Endometrial microvascular endothelial cells (primary cell): ENCODE measurements around the gene SUPT5H. TPM values are rescaled to one million over a fixed set of nuclear protein-coding genes. Genes with fewer than 3 reads are reported as not detected.

Experiments
- in situ Hi-C: cut with HindIII; loops from 2 replicates; pipeline ENCODE4 v1.10.0; 2017; ENCODE audit warnings: low sequenced_read_pairs, low pct_unique_long_range_greater_than_20kb; ENCODE audit errors: inconsistent ontology term
- total RNA-seq: library from RNA; depleted of rRNA; stranded (reverse); fragments of >200 nt; gene quantifications from one replicate; pipeline ENCODE4 v1.2.3, GENCODE V29; 2015; ENCODE audit errors: inconsistent ontology term

The SUPT5H gene
- total RNA-seq, 1 donor from 2014 or later = 64.7 TPM

DNA sequence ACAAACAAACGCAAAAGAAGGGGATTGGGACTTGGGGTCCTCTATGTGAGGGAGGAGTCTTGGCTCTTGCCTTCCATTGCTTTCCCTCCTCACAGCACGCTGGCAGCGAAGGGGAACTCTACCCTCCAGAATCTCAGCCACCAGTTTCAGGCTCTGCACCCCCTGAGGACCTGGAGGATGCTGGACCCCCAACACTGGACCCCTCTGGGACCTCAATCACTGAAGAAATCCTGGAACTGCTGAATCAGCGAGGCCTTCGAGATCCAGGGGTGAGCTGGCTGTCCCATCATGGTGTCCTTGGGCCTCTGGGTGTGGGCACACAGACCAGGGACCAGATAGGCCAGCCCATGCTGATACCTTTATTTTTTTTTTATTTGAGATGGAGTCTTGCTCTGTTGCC lies 23.4 kb upstream of the SUPT5H start:
- in situ Hi-C loops = no loop called here

DNA sequence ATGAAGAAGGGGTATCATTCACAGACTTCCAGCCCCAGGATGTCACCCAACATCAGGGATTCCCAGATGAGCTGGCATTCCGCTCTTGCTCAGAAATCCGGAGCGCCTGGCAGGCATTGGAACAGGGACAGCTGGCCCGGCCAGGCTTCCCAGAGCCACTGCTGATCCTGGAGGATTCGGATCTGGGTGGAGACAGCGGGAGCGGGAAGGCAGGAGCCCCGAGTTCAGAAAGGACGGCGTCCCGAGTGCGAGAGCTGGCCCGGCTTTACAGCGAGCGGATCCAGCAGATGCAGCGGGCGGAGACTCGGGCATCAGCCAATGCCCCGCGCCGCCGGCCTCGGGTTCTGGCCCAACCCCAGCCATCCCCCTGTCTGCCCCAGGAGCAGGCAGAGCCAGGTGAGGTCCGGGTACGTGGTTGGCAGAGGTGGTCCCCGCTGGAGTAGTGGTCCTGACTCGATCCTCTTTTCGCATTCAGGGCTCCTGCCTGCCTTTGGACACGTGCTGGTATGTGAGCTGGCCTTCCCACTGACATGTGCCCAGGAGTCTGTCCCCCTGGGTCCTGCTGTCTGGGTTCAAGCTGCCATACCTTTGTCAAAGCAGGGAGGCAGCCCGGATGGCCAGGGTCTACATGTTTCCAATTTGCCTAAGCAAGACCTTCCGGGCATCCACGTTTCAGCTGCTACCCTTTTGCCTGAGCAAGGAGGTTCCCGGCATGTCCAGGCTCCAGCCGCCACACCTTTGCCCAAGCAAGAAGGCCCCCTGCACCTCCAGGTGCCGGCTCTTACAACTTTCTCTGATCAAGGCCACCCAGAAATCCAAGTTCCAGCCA lies 21.9 kb upstream of the SUPT5H start:
- in situ Hi-C loops = no loop called here

DNA sequence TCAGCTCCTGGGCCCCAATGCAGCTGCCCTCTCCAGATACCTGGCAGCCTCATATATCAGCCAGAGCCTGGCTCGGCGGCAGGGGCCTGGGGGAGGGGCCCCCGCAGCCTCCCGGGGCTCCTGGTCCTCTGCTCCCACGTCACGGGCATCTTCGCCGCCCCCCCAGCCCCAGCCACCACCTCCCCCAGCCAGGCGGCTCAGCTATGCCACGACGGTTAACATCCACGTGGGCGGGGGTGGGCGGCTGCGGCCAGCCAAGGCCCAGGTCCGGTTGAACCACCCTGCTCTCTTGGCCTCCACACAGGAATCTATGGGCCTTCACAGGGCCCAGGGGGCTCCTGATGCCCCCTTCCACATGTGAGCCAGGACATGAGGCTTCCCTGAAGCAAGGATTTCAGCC lies 20.4 kb upstream of the SUPT5H start:
- in situ Hi-C loops = no loop called here

DNA sequence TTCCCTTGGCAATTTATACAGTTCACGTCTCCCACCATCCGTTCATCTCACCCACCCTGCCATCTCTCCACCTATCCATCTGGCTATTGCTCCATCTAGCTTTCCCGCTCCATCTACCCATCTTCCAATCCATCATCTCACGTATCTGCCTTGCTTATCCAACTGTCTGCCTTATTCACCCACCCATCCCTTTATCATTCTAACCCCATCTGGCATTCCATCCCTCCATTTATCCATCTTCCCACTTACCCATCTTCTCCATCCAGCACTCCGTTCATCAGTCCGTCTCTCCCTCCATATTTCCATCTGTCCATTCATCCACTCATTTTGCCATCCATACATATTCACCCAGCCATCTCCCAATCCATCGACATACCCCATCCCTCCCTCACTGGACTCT lies 19.6 kb upstream of the SUPT5H start:
- in situ Hi-C loops = no loop called here

DNA sequence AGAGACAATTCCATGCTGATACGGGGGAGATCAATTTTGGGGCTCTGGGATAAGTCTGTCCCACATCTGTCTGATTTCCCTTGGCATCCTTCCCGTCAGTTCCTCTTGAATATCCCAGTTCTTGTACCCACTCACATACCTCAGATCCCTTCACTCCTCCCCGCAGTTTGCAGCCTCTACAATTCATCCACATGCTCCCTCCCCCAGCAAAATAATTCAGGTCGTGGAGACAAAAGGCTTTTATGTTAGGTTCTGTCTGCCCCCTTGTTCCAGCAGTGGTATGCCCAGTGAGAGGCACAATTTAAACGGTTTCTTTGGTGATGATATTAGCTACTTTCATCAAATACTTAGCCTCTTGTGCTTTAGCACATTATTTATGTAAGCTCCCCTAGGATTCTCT lies 19.2 kb upstream of the SUPT5H start:
- in situ Hi-C loops = no loop called here

DNA sequence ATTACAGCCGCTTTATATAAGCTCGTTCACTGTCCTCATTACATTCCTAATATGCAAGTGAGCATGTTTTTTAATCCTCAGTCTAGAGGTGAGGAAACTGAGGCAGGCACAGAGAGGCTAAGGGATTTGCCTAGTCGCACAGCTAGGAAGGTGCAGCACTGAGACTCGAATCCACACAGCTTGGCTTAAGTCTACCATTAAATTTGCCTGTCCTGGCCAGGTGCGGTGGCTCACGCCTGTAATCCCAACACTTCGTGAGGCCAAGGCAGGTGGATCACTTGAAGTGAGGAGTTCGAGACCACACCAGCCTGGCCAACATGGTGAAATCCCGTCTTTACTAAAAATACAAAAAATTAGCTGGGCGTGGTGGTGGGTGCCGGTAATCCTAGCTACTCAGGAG lies 17.7 kb upstream of the SUPT5H start:
- in situ Hi-C loops = no loop called here

DNA sequence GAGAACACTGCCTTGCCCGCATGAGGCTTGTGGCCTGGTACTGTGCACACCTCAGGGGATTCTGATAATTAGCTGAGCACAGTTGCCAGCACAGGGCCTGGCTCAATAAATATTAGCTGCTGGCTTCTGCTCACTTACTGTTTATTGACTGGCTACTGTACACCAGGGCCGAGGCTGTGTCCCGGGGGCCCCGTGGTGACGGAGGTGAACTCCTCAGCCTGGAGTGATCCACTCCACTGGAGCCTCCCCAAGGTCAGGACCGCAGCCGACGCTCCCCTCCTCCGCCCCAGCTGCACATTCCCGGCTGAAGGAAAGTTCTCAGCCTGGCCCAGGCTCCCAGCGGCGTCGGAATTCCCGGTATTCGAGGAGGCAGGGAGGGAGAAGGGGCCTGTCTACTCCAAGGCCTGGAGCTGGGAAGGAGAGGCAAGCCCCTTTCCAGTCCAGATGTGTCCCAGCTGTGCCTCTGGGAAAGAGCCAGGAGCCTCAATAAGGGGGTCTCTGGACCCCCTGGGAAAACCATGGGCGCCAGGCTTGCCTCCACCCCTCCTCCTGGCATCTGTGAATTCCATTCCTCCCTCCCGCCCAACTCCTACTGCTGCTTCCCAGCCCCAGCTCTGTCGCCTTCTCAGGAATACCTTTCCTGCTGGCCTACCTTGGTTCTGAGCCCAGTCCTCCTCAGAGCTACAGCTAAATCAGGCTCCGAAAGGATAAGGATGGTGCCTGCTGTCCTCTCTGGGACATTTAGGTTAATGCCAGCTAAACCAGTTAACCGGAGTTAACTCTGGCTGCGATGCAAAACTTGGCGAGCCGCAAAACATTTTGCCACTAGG lies 16.9 kb upstream of the SUPT5H start:
- in situ Hi-C loops = no loop called here

DNA sequence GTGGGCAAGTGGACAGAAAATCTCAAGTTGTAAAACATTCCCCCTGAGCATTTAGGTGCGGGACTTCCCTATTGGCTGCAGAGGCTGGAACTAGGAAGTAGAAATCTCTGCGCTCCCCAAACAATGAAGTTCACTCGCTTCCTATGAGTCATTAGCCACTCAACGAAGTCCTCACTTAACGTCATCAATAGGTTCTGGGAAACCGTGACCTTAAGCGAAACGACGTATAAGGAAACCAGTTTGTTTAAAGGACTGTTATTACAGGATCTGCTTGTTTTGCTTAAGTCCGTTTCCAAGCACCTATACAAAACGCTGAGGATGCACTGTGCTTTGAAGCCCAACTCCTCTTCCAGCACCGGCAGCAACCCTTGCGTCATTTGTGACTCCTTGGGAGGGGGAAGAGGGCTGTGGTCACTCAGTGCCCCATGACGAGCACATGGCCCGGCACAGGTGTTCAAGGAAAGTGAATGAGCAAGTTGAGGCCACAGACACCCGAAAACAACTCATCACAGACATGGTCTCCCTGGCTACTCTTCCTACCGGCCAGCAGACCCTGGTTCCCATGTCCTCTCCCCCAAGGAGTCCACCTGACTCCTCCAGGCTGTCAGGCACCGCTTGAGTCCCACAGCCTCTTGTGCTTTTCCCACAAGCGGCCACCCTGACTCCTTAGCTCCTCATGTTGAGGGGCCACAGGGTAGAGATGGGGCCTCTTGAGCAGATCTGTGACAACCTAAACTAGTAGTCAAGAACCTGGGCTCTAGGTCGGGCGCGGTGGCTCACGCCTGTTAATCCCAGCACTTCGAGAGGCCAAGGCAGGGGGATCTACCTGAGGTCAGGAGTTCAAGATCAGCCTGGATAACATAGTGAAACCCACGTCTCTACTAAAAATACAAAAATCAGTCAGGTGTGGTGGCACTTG lies 14.4 kb upstream of the SUPT5H start:
- in situ Hi-C loops = no loop called here

DNA sequence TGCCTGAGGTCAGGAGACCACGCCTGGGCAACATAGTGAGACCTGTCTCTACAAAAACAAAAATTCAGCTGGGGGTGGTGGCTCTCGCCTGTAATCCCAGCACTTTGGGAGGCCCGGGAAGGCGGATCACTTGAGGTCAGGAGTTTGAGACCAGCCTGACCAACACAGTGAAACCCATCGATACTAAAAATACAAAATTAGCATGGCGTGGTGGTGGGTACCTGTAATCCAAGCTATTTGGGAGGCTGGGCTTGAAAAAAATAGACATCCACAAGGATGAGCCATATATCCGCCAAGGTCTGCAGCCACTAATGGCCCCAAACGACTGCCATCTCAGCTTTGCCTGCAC lies 12.7 kb upstream of the SUPT5H start:
- in situ Hi-C loops = no loop called here

DNA sequence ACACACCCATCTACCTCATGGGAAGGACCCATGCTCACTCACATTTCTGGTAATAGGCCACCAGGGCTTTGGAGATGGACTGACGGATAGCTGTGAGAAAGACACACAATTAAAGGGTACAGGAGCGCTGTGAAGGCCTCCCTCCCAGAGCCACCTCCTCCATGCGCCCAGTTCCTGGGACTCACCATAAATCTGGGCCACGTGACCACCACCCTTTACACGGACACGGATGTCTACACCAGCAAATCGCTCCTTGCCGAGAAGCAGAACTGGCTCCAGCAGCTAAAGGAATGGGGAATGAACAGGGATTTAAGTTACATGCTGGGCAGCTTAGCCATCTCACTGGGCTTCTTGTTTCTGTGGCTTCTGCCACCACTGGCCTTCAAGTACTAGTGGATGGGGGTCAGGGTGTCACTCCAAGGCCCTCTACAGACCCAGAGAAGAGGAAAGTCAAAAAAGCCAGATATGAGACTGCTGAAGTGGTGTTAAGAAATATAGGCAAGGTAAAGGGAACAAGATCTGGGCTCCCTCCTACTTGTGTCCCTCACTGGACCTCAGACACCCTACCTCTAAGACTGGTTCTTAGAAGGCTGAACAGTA lies 11.8 kb upstream of the SUPT5H start:
- in situ Hi-C loops = no loop called here

DNA sequence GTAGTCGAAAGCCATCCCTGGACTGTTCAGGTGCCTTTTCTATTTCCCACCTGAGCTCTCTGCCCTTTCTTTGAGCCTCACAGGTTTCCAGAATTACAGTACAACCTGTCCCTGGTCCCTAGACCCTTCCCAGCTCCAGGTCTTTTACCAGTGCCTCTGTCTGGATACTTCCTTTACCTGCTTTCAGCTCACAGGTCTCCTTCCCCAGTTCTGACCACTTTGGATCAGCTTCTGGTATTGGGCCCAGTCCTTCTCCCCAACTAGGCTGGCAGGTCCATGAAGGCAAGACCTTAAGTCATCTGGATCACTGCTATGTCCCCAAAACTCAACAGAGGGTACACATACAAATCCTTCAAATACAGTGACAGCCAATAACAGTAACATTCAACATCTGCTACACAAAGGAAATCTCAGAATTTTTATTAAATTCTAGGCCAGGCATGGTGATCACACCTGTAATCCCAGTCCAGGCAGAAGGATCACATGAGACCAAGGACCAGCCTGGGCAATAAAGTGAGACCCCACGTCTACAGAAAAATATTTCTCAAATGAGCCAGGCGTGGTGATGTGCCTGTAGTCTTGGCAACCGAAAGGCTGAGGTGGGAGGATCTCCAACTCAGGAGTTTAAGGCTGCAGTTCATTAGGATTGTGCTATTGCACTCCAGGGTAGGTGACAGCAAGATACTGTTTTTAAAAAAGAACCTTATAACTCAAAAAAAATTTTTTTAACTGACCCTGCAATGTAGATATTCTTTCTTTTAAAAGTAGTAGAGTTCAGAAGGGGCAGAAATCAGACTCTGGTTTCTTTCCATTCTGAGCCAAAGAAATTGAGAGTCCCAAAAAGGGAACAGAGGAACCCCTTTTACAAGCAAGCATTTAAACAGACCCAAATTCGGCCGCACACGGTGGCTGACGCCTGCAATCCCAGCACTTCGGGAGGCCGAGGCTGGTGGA lies 11.0 kb upstream of the SUPT5H start:
- in situ Hi-C loops = no loop called here

DNA sequence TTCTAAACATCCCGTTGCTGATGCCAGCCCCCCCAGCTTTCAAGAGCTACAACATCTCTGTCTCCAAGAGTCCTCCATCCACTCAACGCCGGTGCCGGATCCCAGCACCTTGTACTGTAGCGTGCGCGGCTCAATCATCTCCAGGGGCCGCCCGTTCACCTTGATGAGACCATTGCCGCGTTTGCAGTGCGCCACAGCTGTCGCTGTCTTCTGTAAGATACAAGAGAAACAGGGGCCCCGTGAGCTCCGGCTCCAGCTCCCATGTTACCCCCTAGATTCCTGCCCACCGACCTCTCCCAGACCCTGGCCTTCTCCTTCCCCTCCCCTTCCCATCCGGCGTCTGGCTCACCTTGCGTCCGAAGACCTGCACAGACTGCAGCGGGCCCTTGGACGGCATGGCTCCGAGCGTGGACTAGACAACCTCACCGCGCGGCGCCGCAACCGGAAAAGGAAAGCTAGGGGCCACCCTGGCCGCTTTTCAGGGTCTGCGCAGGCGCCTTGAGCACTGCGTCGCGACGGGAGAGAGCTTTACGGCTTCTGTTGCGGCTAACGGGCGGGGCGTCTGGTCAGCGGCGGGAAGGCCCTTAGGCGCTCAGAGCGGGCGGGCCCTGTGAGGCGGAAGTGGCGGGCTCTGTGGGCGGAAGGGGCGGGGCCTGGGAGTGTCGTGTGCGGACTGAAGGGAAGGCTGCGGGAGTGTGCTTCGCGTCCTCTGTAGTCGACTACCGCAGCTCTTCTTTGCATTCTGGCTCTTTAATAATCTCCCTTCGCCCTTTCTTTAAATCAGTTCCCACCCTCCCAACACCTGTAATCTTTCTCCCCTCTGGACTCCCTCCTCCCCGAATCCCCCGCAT lies 9.7 kb upstream of the SUPT5H start, which contains the start of gene RPS16:
Gene RPS16, minus strand, starts transcription at position 451 of the 851 bp plus-strand sequence. Its CDS starts 54 bp downstream, at position 397.
- in situ Hi-C loops = no loop called here

DNA sequence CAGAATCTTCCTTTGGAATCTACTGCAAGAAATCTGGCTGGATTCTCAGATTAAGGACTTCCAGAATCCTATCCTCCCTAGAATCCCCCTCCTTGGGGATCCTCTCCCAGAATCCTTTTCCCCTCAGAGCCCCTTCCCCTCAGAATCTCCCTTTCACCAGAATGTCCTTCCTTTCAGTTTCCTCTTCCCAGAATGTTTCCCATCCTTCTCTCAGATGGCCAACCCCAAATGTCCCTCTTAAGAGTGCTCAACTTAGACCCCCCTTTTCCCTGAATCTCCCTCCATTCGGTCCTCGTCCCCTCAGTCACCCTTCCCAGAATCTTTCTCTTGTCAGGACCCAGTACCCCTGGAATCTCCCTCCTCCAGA lies 9.0 kb upstream of the SUPT5H start:
- in situ Hi-C loops = no loop called here

DNA sequence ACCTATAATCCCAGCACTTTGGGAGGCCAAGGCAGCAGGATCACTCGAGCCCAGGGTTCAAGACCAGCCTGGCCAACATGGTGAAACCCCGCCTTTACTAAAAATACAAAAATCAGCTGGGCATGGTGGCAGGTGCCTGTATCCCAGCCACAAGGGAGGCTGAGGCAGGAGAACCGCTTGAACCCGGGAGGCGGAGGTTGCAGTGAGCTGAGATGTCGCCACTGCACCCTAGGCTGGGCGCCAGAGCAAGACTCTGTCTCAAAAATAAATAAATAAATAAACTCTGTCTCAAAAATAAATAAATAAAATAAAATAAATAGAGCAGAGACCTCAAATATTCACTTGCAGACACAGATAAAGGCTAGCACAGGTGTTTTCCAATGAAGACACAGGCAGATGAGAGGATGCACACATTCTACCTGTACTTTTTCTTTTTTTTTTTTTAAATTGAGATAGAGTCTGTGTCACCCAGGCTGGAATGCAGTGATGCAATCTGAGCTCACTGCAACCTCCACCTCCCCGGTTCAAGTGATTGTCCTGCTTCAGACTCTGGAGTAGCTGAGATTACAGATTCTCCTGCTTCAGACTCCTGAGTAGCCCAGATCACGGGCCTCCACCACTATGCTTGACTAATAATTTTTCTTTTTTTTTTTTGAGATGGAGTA lies 7.0 kb upstream of the SUPT5H start:
- in situ Hi-C loops = no loop called here

DNA sequence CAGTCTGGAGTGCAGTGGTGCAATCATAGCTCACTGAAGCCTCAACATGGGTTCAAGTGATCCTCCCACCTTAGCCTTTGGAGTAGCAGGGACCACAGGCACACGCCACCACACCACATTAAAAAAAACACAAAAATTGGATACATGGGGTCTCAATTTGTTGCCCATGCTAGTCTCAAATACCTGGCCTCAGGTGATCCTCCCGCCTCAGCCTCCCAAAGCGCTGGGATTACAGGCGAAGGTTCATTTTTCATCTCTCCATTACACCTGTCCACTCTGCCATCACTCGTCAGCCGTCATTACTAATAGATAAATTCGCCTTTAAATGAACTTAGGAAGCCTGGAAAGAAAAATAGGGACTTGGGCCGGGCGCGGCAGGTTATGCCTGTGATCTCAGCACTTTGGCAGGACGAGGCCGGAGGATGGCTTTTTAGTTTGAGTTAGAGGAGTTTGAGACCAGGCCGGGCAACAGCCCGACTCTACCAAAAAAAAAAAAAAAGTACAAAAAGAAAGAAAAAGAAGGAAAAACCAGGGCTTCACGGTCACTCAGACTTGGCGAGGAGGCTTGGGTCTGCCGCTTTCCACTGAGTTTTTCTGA lies 685 bp upstream of the SUPT5H start:
- in situ Hi-C loops = no loop called here

DNA sequence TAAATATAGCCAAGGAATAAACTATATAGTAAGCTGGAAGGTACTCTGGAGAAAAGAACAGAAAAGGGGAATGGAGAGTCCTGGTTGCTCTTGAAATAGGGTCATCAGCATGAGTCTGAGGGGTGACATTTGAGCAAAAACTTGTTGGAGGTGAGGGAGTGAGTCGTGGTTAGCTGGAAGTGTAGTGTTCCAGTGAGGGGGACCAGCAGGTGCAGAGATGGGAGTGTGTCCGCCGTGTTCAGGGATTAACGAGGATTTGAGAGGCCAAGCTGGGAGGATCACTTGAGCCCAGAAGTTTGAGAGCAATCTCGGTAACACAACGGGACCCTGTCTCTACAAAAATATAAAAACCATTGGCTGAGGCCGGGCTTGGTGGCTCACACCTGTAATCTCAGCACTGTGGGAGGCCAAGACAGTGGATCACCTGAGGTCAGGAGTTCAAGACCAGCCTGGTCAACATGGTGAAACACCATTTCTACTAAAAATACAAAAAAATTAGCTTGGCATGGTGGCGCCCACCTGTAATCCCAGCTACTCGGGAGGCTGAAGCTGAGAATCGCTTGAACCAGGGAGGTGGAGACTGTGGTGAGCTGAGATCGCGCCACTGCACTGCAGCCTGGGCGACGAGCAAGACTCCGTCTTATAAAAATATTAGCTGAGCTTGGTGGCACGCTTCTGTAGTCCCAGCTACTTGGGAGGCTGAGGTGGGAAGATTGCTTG lies 1.1 kb downstream of the SUPT5H start:
- in situ Hi-C loops = no loop called here
